Esophagus squamous epithelium (tissue), 5 donors: ENCODE measurements around the gene ECE1. TPM values are rescaled to one million over a fixed set of nuclear protein-coding genes. Genes with fewer than 3 reads are reported as not detected.
"Not testable (repeated sequence)": the region's sequence is repeated elsewhere in the genome, so short reads cannot be mapped to it uniquely, and the experiment has no call there.

ENCODE experiments used
- DNase-seq: peaks from one replicate; lab custom pipeline; 2025; lab: John Stamatoyannopoulos, UW
- H3K27ac ChIP-seq, 4 donors: fragments of 200-600 bp; sonication (generic); one replicate each; pipeline ENCODE4 v1.5.1; 2016 to 2019; ENCODE audit warnings: mild to moderate bottlenecking in 1 of 4
- H3K27me3 ChIP-seq, 4 donors: fragments of 200-600 bp; sonication (generic); 1 replicate in 3 of 4; 2 replicates in 1 of 4; pipeline versions ENCODE4 v1.5.1 to v1.6.0; 2017 to 2021; ENCODE audit warnings: antibody characterized with exemption in 1 of 4
- H3K36me3 ChIP-seq, 3 donors: fragments of 200-600 bp; sonication (generic); one replicate each; pipeline ENCODE4 v1.5.1; 2016 to 2019
- H3K4me1 ChIP-seq, 3 donors: fragments of 200-600 bp; sonication (generic); one replicate each; pipeline ENCODE4 v1.5.1; 2017 to 2019
- H3K4me3 ChIP-seq, 4 donors: fragments of 200-600 bp; sonication (generic); 1 replicate in 3 of 4; 2 replicates in 1 of 4; pipeline ENCODE4 v1.5.1; 2016 to 2019; ENCODE audit warnings: mild to moderate bottlenecking in 2 of 4, moderate library complexity in 1 of 4
- H3K9me3 ChIP-seq, 3 donors: fragments of 200-600 bp; sonication (generic); one replicate each; pipeline ENCODE4 v1.5.1; 2016 to 2019
- CTCF ChIP-seq, 6 experiments: fragments of 450-650 bp in 4 of 6; fragments of 200-600 bp in 2 of 6; sonication (generic) in 2 of 6; IDR thresholded peaks; one replicate each; pipeline ENCODE4 v1.5.1; 2016 to 2019; ENCODE audit warnings: antibody characterized with exemption in 6 of 6, mild to moderate bottlenecking in 4 of 6, moderate library complexity in 4 of 6
- POLR2A ChIP-seq, 4 donors: fragments of 450-650 bp; IDR thresholded peaks; one replicate each; pipeline ENCODE4 v1.6.1; 2017; ENCODE audit warnings: antibody characterized with exemption in 4 of 4, mild to moderate bottlenecking in 4 of 4, moderate library complexity in 3 of 4
- WGBS, 2 donors: methylation state at CpG; one replicate each; pipeline ENCODE4 v1.1.5; 2018; 5-methylcytosine and 5-hydroxymethylcytosine counted together
- intact Hi-C: fragments of 100-400 bp; cut with DNase I; formaldehyde crosslinking; loops from one replicate; pipeline ENCODE4 v1.15.0; 2022
- total RNA-seq, 4 donors: library from RNA; depleted of rRNA; stranded (reverse); fragments of >200 nt; gene quantifications; one replicate each; pipeline ENCODE4 v1.1.0, GENCODE V29; 2016
- donor health status: DM: yes; HTN: yes; CAD: no.

Gene ECE1
- total RNA-seq, 4 donors from 2014 or later = 11.3 to 42.2 (median 24.1) TPM

- Histone ChIP-seq H3K27me3 (no peaks in the 10 kb centered on the region), H3K27ac (peak overlapping the region in 3 of 4 donors; percentile 71 to 85 (median 75)), H3K9me3 (no peaks in the 10 kb centered on the region), H3K4me3 (no peak overlapping the region), H3K4me1 (peaks cover 31 to 91% (median 48%) of the 10 kb centered on the region in 3 donors), H3K36me3 (no peaks in the 10 kb centered on the region)
- no peak for TF ChIP-seq CTCF (IDR thresholded peaks at IDR 0.05)
- no peak for DNase-seq
- intact Hi-C loops = no loop called here
- 75 to 77% methylated on average over 5 to 7 of the region's 7 CpGs for WGBS, 2 donors
Measured at GRCh38 chr1:21283524-21283923, 6.7 kb downstream of the ECE1 start.

- DNase-seq, intact Hi-C loops, H3K36me3 ChIP-seq, H3K9me3 ChIP-seq, H3K27me3 ChIP-seq, H3K4me3 ChIP-seq: not testable (repeated sequence)
- 98% methylated on average over 4 of the region's 4 CpGs for WGBS, 2 donors
- peaks cover 31 to 97% (median 60%) of the 10 kb centered on the region in 3 donors for H3K4me1 ChIP-seq
- H3K27ac ChIP-seq = peak overlapping the region in 3 of 4 donors; percentile 68 to 92 (median 86)
Measured at GRCh38 chr1:21282020-21282419, 8.2 kb downstream of the ECE1 start.

GRCh38 chr1:21280482-21280881, 9.8 kb downstream of the ECE1 start:
- TF ChIP-seq CTCF (IDR thresholded peaks at IDR 0.05) (no peak), POLR2A (IDR thresholded peaks at IDR 0.05) (no peak)
- peaks cover 29 to 97% (median 60%) of the 10 kb centered on the region in 3 donors for H3K4me1 ChIP-seq
- no peaks in the 10 kb centered on the region for H3K9me3 ChIP-seq
- WGBS, 2 donors = 26 to 38% methylated on average over 2 to 3 of the region's 4 CpGs
- intact Hi-C loops = no loop called here
- H3K27ac ChIP-seq = peak overlapping the region; percentile 67 to 92 (median 77)
- no peaks in the 10 kb centered on the region for H3K27me3 ChIP-seq
- no peak overlapping the region for H3K4me3 ChIP-seq
- DNase-seq = no peak
- no peaks in the 10 kb centered on the region for H3K36me3 ChIP-seq

GRCh38 chr1:21280011-21280471, 10.2 kb downstream of the ECE1 start:
- Histone ChIP-seq H3K27ac (peak overlapping the region; percentile 67 to 92 (median 77)), H3K36me3 (no peaks in the 10 kb centered on the region), H3K9me3 (no peaks in the 10 kb centered on the region), H3K27me3 (no peaks in the 10 kb centered on the region), H3K4me3 (no peak overlapping the region), H3K4me1 (peaks cover 24 to 96% (median 56%) of the 10 kb centered on the region in 3 donors)
- intact Hi-C loops = no loop called here
- no peak for TF ChIP-seq POLR2A (IDR thresholded peaks at IDR 0.05)
- no peak for TF ChIP-seq CTCF (IDR thresholded peaks at IDR 0.05)
- no peak for DNase-seq
- WGBS, 2 donors = 29 to 63% methylated on average over 1 to 5 of the region's 5 CpGs

GRCh38 chr1:21278860-21279845, 11.1 kb downstream of the ECE1 start:
- H3K9me3 ChIP-seq = no peaks in the 10 kb centered on the region
- peaks cover 0 to 3% (median 0%) of the 10 kb centered on the region in 3 donors for H3K36me3 ChIP-seq
- no peak for DNase-seq
- intact Hi-C loops = no loop called here
- H3K4me3 ChIP-seq = peak overlapping the region in 3 of 4 donors; percentile 9 to 52 (median 35)
- no peaks in the 10 kb centered on the region for H3K27me3 ChIP-seq
- H3K27ac ChIP-seq = peak overlapping the region; percentile 67 to 92 (median 77)
- H3K4me1 ChIP-seq = peaks cover 18 to 90% (median 50%) of the 10 kb centered on the region in 3 donors
- WGBS, 2 donors = 53 to 72% methylated on average over 10 to 19 of the region's 28 CpGs
- TF ChIP-seq CTCF (IDR thresholded peaks at IDR 0.05) (no peak), POLR2A (IDR thresholded peaks at IDR 0.05) (no peak)
